ENCODE results near the gene SCNN1B. TPM values are rescaled to one million over a fixed set of nuclear protein-coding genes. Genes with fewer than 3 reads are reported as not detected.

SCNN1B gene
- total RNA-seq, 4 donors from 2014 or later = 0.31 to 4.7 (median 2.6) TPM

GRCh38 chr16:23406024-23406423, 103.9 kb downstream of the SCNN1B start:
- Histone ChIP-seq H3K36me3 (peaks cover 0 to 96% of the 10 kb centered on the region in 2 donors), H3K27ac (no peak overlapping the region), H3K4me1 (peaks cover 0 to 24% (median 0%) of the 10 kb centered on the region in 3 donors), H3K9me3 (no peaks in the 10 kb centered on the region), H3K4me3 (no peak overlapping the region), H3K27me3 (no peaks in the 10 kb centered on the region)
- TF ChIP-seq POLR2A (IDR thresholded peaks at IDR 0.05) (no peak), EP300 (IDR thresholded peaks at IDR 0.05) (no peak), POLR2AphosphoS5 (IDR thresholded peaks at IDR 0.05) (no peak), CTCF (IDR thresholded peaks at IDR 0.05) (no peak)
- no peak for ATAC-seq
- WGBS, 2 donors (ENCODE audit: low coverage in 1 of 2) = 40 to 63% methylated on average over 1 to 2 of the region's 2 CpGs

GRCh38 chr16:23406546-23407240, 104.6 kb downstream of the SCNN1B start:
- Histone ChIP-seq H3K9me3 (no peaks in the 10 kb centered on the region), H3K27ac (no peak overlapping the region), H3K4me1 (peaks cover 0 to 24% (median 0%) of the 10 kb centered on the region in 3 donors), H3K36me3 (peaks cover 0 to 96% of the 10 kb centered on the region in 2 donors), H3K4me3 (no peak overlapping the region), H3K27me3 (no peaks in the 10 kb centered on the region)
- TF ChIP-seq POLR2A (IDR thresholded peaks at IDR 0.05) = no peak
- no peak for TF ChIP-seq CTCF (IDR thresholded peaks at IDR 0.05)
- TF ChIP-seq POLR2AphosphoS5 (IDR thresholded peaks at IDR 0.05) = no peak
- TF ChIP-seq EP300 (IDR thresholded peaks at IDR 0.05) = no peak
- ATAC-seq = no peak
- 88 to 98% methylated on average over 3 to 4 of the region's 6 CpGs for WGBS, 2 donors (ENCODE audit: low coverage in 1 of 2)

GRCh38 chr16:23407436-23408127, 105.5 kb downstream of the SCNN1B start:
- ATAC-seq = no peak

GRCh38 chr16:23408242-23408822, 106.2 kb downstream of the SCNN1B start:
- peak overlapping the region in 1 of 4 donors; percentile 43 for H3K27ac ChIP-seq
- TF ChIP-seq POLR2A (IDR thresholded peaks at IDR 0.05) = no peak
- no peak for TF ChIP-seq EP300 (IDR thresholded peaks at IDR 0.05)
- no peak for TF ChIP-seq POLR2AphosphoS5 (IDR thresholded peaks at IDR 0.05)
- TF ChIP-seq CTCF (IDR thresholded peaks at IDR 0.05) = no peak
- H3K4me1 ChIP-seq = peaks cover 0 to 24% (median 0%) of the 10 kb centered on the region in 3 donors
- no peak overlapping the region for H3K4me3 ChIP-seq
- H3K27me3 ChIP-seq = no peaks in the 10 kb centered on the region
- 65 to 89% methylated on average over 3 to 4 of the region's 21 CpGs for WGBS, 2 donors (ENCODE audit: low coverage in 1 of 2)
- H3K36me3 ChIP-seq = peaks cover 0 to 96% of the 10 kb centered on the region in 2 donors
- H3K9me3 ChIP-seq = no peaks in the 10 kb centered on the region
- no peak for ATAC-seq

More at GRCh38 chr16:23407436-23408127, 105.5 kb downstream of the SCNN1B start:
- peaks cover 0 to 96% of the 10 kb centered on the region in 2 donors for H3K36me3 ChIP-seq
- no peak overlapping the region for H3K27ac ChIP-seq
- 72 to 94% methylated on average over 2 to 3 of the region's 9 CpGs for WGBS, 2 donors (ENCODE audit: low coverage in 1 of 2)
- no peaks in the 10 kb centered on the region for H3K27me3 ChIP-seq
- H3K4me1 ChIP-seq = peaks cover 0 to 24% (median 0%) of the 10 kb centered on the region in 3 donors
- H3K4me3 ChIP-seq = no peak overlapping the region
- no peak for TF ChIP-seq CTCF (IDR thresholded peaks at IDR 0.05)
- TF ChIP-seq EP300 (IDR thresholded peaks at IDR 0.05) = no peak
- no peak for TF ChIP-seq POLR2AphosphoS5 (IDR thresholded peaks at IDR 0.05)
- no peak for TF ChIP-seq POLR2A (IDR thresholded peaks at IDR 0.05)
- no peaks in the 10 kb centered on the region for H3K9me3 ChIP-seq

Measured in gastroesophageal sphincter (tissue), 4 donors.